ENCODE data around the gene TMEM170B.

DNA sequence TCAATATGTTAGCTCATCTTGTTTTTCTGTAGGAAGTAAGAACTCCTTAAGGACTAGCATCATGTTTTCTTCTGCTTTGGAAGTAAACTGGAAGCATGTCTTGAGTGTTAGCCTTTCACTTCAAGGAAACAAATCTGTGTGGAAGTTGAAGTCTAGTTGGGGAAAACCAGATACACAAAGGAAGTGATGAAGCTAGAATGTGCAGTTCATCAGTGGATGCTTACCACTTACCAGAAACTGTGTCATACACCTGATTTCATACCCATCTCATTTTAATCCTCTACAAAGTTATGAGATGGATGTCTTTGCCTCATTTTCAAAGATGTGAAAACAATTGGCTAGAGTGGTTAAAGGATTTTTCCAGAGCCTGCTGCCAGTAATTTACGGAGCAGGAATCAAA, 75.8 kb downstream of the TMEM170B start:
- TF ChIP-seq, protein P1, sequence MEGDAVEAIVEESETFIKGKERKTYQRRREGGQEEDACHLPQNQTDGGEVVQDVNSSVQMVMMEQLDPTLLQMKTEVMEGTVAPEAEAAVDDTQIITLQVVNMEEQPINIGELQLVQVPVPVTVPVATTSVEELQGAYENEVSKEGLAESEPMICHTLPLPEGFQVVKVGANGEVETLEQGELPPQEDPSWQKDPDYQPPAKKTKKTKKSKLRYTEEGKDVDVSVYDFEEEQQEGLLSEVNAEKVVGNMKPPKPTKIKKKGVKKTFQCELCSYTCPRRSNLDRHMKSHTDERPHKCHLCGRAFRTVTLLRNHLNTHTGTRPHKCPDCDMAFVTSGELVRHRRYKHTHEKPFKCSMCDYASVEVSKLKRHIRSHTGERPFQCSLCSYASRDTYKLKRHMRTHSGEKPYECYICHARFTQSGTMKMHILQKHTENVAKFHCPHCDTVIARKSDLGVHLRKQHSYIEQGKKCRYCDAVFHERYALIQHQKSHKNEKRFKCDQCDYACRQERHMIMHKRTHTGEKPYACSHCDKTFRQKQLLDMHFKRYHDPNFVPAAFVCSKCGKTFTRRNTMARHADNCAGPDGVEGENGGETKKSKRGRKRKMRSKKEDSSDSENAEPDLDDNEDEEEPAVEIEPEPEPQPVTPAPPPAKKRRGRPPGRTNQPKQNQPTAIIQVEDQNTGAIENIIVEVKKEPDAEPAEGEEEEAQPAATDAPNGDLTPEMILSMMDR (IDR thresholded peaks at IDR 0.05; ENCODE audit: insufficient read depth, low read length) = no peak
- no peak for TF ChIP-seq POLR2AphosphoS5 (IDR thresholded peaks at IDR 0.05; ENCODE audit: low read depth)
